22Rv1 (cell line): Measurements from ENCODE around the gene SOX4.
"Not testable (repeated sequence)": the region's sequence is repeated elsewhere in the genome, so short reads cannot be mapped to it uniquely, and the experiment has no call there.

Source experiments
- H3K27ac ChIP-seq: fragments of 450-650 bp; 2 replicates; pipeline ENCODE4 v1.5.1; 2017
- CTCF ChIP-seq: fragments of 450-650 bp; IDR thresholded peaks from 2 replicates; pipeline ENCODE4 v1.5.1; 2017; ENCODE audit warnings: mild to moderate bottlenecking
- ZFX ChIP-seq: fragments of 450-650 bp; IDR thresholded peaks from 2 replicates; pipeline ENCODE4 v1.6.1; 2017; ENCODE audit warnings: antibody characterized with exemption, borderline replicate concordance

Gene SOX4

GRCh38 chr6:21593412-21593926, at the start of gene SOX4:
Gene SOX4, plus strand, starts transcription at chr6:21593751. Its CDS starts 784 bp downstream, at chr6:21594535.
- no peak for TF ChIP-seq CTCF
- peak within 1 kb of the TSS; percentile 97 for H3K27ac ChIP-seq

GRCh38 chr6:21552286-21552685, 41.3 kb upstream of the SOX4 start:
- H3K27ac ChIP-seq, result not testable (repeated sequence)

GRCh38 chr6:21554286-21554685, 39.3 kb upstream of the SOX4 start:
- TF ChIP-seq CTCF, result no peak
- TF ChIP-seq ZFX, result no peak
- H3K27ac ChIP-seq, result no peak overlapping the region

- no peak for TF ChIP-seq CTCF
- no peak for TF ChIP-seq ZFX
- H3K27ac ChIP-seq, result no peak overlapping the region
These were observed 38.4 kb upstream of the SOX4 start for GRCh38 chr6:21555197-21555596.

GRCh38 chr6:21556511-21556910, 37.0 kb upstream of the SOX4 start:
- TF ChIP-seq CTCF (no peak), ZFX (no peak)
- H3K27ac ChIP-seq, result peak overlapping the region; percentile 72

GRCh38 chr6:21556968-21557721, 36.4 kb upstream of the SOX4 start:
- H3K27ac ChIP-seq, result peak overlapping the region; percentile 72
- no peak for TF ChIP-seq CTCF
- no peak for TF ChIP-seq ZFX

- TF ChIP-seq ZFX (no peak), CTCF (no peak)
- H3K27ac ChIP-seq, result peak overlapping the region; percentile 72
These were observed 34.3 kb upstream of the SOX4 start for GRCh38 chr6:21559238-21559637.
